Ovary (tissue), 3 donors: ENCODE results near the gene DNAH3.

Experiments
- CTCF ChIP-seq, 3 donors: fragments of 450-650 bp in 2 of 3; fragments of 200-600 bp in 1 of 3; IDR thresholded peaks; one replicate each; pipeline versions ENCODE4 v1.5.1 to v1.8.0; 2016 to 2022; ENCODE audit warnings: antibody characterized with exemption in 3 of 3, mild to moderate bottlenecking in 1 of 3
- POLR2A ChIP-seq: fragments of 450-650 bp; IDR thresholded peaks from one replicate; pipeline ENCODE4 v1.6.1; 2017; ENCODE audit warnings: antibody characterized with exemption, mild to moderate bottlenecking, moderate library complexity
- donor health status: DM: no; HTN: no; CAD: no.

GRCh38 chr16:21001262-21001661 lies 149.4 kb downstream of the DNAH3 start:
- TF ChIP-seq POLR2A (no peak), CTCF (IDR thresholded peaks at IDR 0.05) (no peak)
